AG04449 (cell line): ENCODE data around the gene TGFBR2.

Source experiments
- CTCF ChIA-PET: fragments of 350-600 bp; formaldehyde crosslinking; extraction: SDS; loops from one replicate; lab custom pipeline; 2021; ENCODE audit warnings: antibody characterized with exemption; lab: Yijun Ruan, JAX
- POLR2A ChIA-PET: fragments of 400-600, 350-600 bp; formaldehyde crosslinking; extraction: SDS; loops from one replicate; lab custom pipeline; 2020; ENCODE audit warnings: antibody characterized with exemption, inconsistent platforms; lab: Yijun Ruan, JAX
- DNase-seq: peaks from one replicate; pipeline ENCODE4 v3.0.0-alpha.2; 2010; ENCODE audit warnings: low read depth, low spot score
- H3K4me3 ChIP-seq: 2 replicates; pipeline ENCODE4 v1.5.1; 2011; ENCODE audit warnings: low read depth, mild to moderate bottlenecking, control low read depth, low read length
- CTCF ChIP-seq: IDR thresholded peaks from one replicate; pipeline ENCODE4 v1.5.1; 2011; ENCODE audit warnings: mild to moderate bottlenecking, moderate library complexity, low read length, control low read depth, inconsistent platforms; ENCODE audit not compliant: insufficient read depth; ENCODE audit errors: missing control alignments

The TGFBR2 gene

GRCh38 chr3:30605706-30606300, 598 bp upstream of the TGFBR2 start:
- ChIA-PET CTCF (interaction anchor here (0.6 to 1.1 kb wide), 5 partner anchors 10 to 564 kb away, joined by 3 to 4 read pairs (median 3); no protein-coding TSS in a partner anchor), POLR2A (interaction anchor here (0.7 to 1.9 kb wide), 6 partner anchors 19 to 407 kb away, joined by 3 to 6 read pairs (median 3); no protein-coding TSS in a partner anchor)

GRCh38 chr3:30607032-30607833, 832 bp downstream of the TGFBR2 start:
- POLR2A ChIA-PET: interaction anchor here (0.7 to 1.9 kb wide), 6 partner anchors 52 to 408 kb away, joined by 3 to 6 read pairs (median 3); no protein-coding TSS in a partner anchor

More at GRCh38 chr3:30605706-30606300, 598 bp upstream of the TGFBR2 start:
- no peak for DNase-seq
- TF ChIP-seq CTCF: no peak
- H3K4me3 ChIP-seq: peak overlapping the region; percentile 85

GRCh38 chr3:30608598-30608947, 2.2 kb downstream of the TGFBR2 start:
- H3K4me3 ChIP-seq: peak overlapping the region; percentile 24
- ChIA-PET POLR2A (no interaction called here), CTCF (interaction anchor here (1.0 kb wide), 1 partner anchor 86 kb away, joined by 3 read pairs; no protein-coding TSS in a partner anchor)
- no peak for TF ChIP-seq CTCF
- no peak for DNase-seq

More at GRCh38 chr3:30607032-30607833, 832 bp downstream of the TGFBR2 start:
- CTCF ChIA-PET: interaction anchor here (0.8 to 1.1 kb wide), 4 partner anchors 15 to 565 kb away, joined by 3 to 4 read pairs (median 3); no protein-coding TSS in a partner anchor
- TF ChIP-seq CTCF: no peak
- peak overlapping the region; percentile 85 for H3K4me3 ChIP-seq
- no peak for DNase-seq

- ChIA-PET POLR2A (no interaction called here), CTCF (interaction anchor here (0.9 kb wide), 1 partner anchor 12 kb away, joined by 3 read pairs; no protein-coding TSS in a partner anchor)
- no peak overlapping the region for H3K4me3 ChIP-seq
- DNase-seq: no peak
- no peak for TF ChIP-seq CTCF
These were observed 3.7 kb downstream of the TGFBR2 start for GRCh38 chr3:30609930-30610701.

- no peak for DNase-seq
- ChIA-PET POLR2A (no interaction called here), CTCF (interaction anchor here (0.9 kb wide), 1 partner anchor 12 kb away, joined by 3 read pairs; no protein-coding TSS in a partner anchor)
- H3K4me3 ChIP-seq: no peak overlapping the region
- no peak for TF ChIP-seq CTCF
These were observed 4.4 kb downstream of the TGFBR2 start for GRCh38 chr3:30610702-30611368.
